Activated naive CD4-positive, alpha-beta T cell treated with anti-CD3 and anti-CD28 coated beads, Interleukin-2, amount 10 ng/mL, durations not matched to agents 7 days and 5 days (primary cell): ENCODE results near the gene ZNF664.

Source experiments
- CTCF ChIA-PET: fragments of 350-600 bp; sonication (Branson Sonifier 250); formaldehyde crosslinking; loops from one replicate; lab custom pipeline; 2021; ENCODE audit warnings: antibody characterized with exemption; lab: Charles Lee
- DNase-seq: peaks from one replicate; pipeline ENCODE4 v3.0.0-alpha.2; 2020
- H3K27ac Mint-ChIP-seq: one replicate; pipeline ENCODE4 v1.8.0; 2021; ENCODE audit warnings: mild to moderate bottlenecking, moderate library complexity, mixed read lengths
- H3K27me3 Mint-ChIP-seq: one replicate; pipeline ENCODE4 v1.8.0; 2021; ENCODE audit warnings: mild to moderate bottlenecking, mixed read lengths
- H3K36me3 Mint-ChIP-seq: one replicate; pipeline ENCODE4 v1.8.0; 2021; ENCODE audit warnings: mixed read lengths
- H3K4me1 Mint-ChIP-seq: one replicate; pipeline ENCODE4 v1.8.0; 2021; ENCODE audit warnings: mixed read lengths
- H3K4me3 Mint-ChIP-seq: one replicate; pipeline ENCODE4 v1.8.0; 2021; ENCODE audit warnings: mild to moderate bottlenecking, moderate library complexity, mixed read lengths
- H3K9me3 Mint-ChIP-seq: one replicate; pipeline ENCODE4 v1.8.0; 2021; ENCODE audit warnings: mixed read lengths

ZNF664 gene

DNA sequence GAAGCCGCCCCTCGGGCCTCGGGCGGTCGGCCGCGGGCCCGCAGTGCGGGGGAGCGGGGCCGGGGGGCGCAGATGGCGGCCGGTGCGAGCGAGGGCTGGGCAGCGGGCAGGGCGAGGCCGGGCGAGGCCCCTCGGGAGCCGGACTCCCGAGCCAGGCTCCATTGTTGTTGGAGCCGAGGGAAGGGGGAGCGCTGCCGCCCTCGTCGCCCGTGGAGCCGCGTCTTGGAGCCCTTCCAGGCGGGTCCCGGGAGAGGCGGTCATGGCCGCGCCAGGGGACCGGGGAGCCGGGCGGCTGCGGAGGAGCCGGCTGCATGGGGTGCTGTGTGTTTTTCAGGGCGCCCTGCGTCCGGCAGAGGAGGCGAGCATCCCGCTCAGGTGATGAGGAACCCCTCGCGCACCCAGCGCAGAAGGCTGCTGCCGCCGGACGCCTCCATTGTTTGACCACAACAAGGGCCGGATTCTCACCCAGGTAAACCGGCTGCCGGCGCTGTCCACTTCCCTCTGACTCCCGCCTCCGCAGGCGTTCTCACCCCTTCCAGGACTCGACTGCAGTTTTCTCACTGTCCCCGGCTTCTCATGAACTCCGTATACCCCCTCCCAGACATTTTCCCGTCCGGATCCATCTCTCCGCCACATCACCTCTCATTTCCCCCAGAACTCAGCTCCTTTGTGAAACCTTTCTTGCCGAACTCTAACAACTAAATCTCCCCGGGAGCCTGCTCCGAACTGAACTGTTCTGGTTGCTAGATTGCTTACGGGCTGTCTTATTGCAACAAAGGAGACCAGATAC is 732 bp downstream of the ZNF664 start:
- peak overlapping the region; percentile 96 for H3K4me3 Mint-ChIP-seq
- H3K9me3 Mint-ChIP-seq, result no peaks in the 10 kb centered on the region
- H3K27ac Mint-ChIP-seq, result peak overlapping the region; percentile 89
- CTCF ChIA-PET, result interaction anchor here (0.9 kb wide), 1 partner anchor 29 kb away, joined by 3 read pairs; no protein-coding TSS in a partner anchor
- peaks cover 27% of the 10 kb centered on the region for H3K4me1 Mint-ChIP-seq
- DNase-seq, result peak; percentile 46
- H3K36me3 Mint-ChIP-seq, result peaks cover 15% of the 10 kb centered on the region
- H3K27me3 Mint-ChIP-seq, result peaks cover 13% of the 10 kb centered on the region

- Mint-ChIP-seq H3K9me3 (no peaks in the 10 kb centered on the region), H3K4me1 (peaks cover 22% of the 10 kb centered on the region), H3K27ac (no peak overlapping the region), H3K4me3 (no peak overlapping the region), H3K36me3 (peaks cover 15% of the 10 kb centered on the region), H3K27me3 (peaks cover 5% of the 10 kb centered on the region)
- CTCF ChIA-PET, result interaction anchor here (1.0 to 1.3 kb wide), 3 partner anchors 11 to 71 kb away, joined by 3 to 6 read pairs (median 4); no protein-coding TSS in a partner anchor
- DNase-seq, result no peak
Observed at GRCh38 chr12:123976227-123976826, 3.3 kb downstream of the ZNF664 start.

GRCh38 chr12:123979566-123979965 is 6.6 kb downstream of the ZNF664 start:
- Mint-ChIP-seq H3K4me3 (no peak overlapping the region), H3K4me1 (peaks cover 14% of the 10 kb centered on the region), H3K27ac (no peak overlapping the region), H3K36me3 (peaks cover 9% of the 10 kb centered on the region), H3K27me3 (no peaks in the 10 kb centered on the region), H3K9me3 (no peaks in the 10 kb centered on the region)
- DNase-seq, result no peak
- CTCF ChIA-PET, result no interaction called here

DNA sequence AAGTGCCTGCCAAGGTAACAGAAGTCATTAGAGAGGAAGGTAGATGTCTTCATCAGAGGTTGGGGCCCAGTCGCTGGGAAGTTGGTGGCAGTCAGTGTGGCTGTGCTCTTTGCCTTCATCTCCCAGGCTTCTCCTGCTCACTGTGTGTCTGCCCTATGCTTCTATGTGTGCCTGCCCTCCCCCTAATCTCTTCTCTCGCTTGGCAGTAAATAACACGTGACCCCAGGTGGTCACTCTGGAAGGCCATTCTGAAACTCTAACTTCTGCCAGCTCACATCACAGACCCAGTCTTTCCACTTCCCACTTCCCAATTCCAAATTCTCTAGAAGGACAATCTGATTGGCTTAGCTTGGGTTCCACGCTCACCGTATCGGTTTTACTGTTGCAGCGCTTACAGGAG is 9.3 kb downstream of the ZNF664 start:
- Mint-ChIP-seq H3K27me3 (no peaks in the 10 kb centered on the region), H3K9me3 (no peaks in the 10 kb centered on the region), H3K4me3 (no peak overlapping the region), H3K27ac (no peak overlapping the region), H3K36me3 (no peaks in the 10 kb centered on the region), H3K4me1 (peaks cover 3% of the 10 kb centered on the region)
- CTCF ChIA-PET, result interaction anchor here (1.4 to 7.4 kb wide), 2 partner anchors 78 to 82 kb away, joined by 5 to 63 read pairs; no protein-coding TSS in a partner anchor
- DNase-seq, result no peak

DNA sequence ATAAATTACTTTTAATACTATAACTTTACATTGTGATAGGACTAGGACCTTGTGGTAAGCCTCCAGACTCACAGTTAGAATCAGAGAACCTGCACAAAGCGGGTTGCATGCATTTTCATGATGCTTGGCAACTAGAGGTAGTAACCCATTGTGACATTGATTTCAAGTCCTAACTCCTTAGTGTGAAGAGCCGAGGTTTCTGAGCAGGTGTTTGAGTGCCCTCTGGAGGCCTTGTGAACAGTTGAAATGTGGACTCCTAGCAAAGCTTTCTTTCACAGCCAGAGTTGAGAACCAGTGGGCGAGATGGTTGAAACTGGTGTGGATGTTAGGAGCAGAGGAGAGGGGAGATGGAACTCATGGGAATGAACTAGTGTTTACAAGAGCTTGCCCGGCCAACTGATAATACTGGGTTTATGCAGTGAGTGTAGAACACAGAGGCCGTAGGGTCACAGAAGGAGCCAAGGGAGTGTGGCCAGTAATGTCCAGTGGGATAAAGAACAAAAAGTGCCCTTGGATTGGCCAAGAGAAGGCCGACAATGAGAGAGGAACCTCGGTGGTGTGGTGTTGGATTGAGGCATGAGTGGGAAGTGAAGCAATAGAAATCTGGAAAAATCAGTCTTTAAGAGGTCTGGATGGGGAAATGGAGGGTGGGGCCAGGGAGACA is 10.9 kb downstream of the ZNF664 start:
- Mint-ChIP-seq H3K27me3 (no peaks in the 10 kb centered on the region), H3K4me1 (peaks cover 3% of the 10 kb centered on the region), H3K9me3 (no peaks in the 10 kb centered on the region), H3K36me3 (peaks cover 9% of the 10 kb centered on the region), H3K4me3 (no peak overlapping the region), H3K27ac (no peak overlapping the region)
- peak; percentile 67 for DNase-seq
- CTCF ChIA-PET, result interaction anchor here (0.7 to 7.4 kb wide), 9 partner anchors 12 to 240 kb away, joined by 3 to 63 read pairs (median 3); no protein-coding TSS in a partner anchor

DNA sequence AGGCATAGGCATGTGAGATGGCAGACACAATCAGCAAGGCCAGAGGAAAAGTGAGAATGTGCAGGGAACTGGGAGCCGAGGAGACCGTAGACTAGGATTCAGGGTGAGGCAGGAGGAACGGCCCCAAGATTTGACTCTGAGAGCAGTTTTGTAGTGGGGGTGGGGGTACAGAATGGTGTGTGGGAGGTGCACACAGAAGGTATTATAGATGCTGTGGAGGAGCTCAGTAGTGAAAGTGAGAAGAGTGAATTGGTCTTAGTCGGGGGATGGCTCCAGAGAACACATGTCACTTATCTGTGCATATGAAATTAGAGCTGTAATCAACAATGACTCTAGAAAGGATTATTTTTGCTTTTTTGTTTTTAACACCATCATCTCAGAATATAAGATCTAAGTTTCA is 11.9 kb downstream of the ZNF664 start:
- CTCF ChIA-PET, result interaction anchor here (0.9 to 7.4 kb wide), 4 partner anchors 17 to 135 kb away, joined by 3 to 63 read pairs (median 9); no protein-coding TSS in a partner anchor
- no peak overlapping the region for H3K27ac Mint-ChIP-seq

DNA sequence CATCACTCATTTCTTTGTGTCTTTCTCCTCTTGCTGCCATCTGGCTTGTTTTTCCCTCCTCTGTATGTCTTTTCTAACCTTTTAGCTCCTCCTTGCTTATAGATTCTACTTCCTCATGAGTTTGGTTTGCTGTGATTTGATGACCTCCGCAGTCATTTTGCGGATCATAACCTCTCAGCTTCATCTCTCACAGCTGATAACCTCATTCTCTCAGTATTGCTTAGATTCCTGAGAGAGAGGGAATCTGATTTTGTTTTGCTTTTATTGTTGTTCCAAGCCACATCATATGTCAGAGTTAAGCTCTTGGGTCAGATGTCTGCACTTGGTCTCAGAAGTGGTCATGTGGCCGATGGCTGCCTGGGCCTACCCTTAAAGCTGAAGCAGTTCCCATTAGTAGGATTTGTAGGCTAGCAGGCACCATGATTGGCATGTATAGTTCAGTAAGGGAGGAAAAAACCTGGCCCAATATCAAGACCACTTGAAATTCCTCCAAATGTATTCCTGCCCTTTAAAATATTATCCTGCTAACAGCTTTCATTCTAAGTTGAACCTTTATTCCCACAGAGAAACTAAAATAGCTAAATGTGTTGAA is 13.5 kb downstream of the ZNF664 start:
- peaks cover 17% of the 10 kb centered on the region for H3K36me3 Mint-ChIP-seq
- DNase-seq, result no peak
- no peak overlapping the region for H3K27ac Mint-ChIP-seq
- CTCF ChIA-PET, result interaction anchor here (0.9 to 7.4 kb wide), 7 partner anchors 10 to 82 kb away, joined by 3 to 63 read pairs (median 4); no protein-coding TSS in a partner anchor
- H3K4me3 Mint-ChIP-seq, result no peak overlapping the region
- H3K27me3 Mint-ChIP-seq, result no peaks in the 10 kb centered on the region
- H3K4me1 Mint-ChIP-seq, result peaks cover 13% of the 10 kb centered on the region
- H3K9me3 Mint-ChIP-seq, result no peaks in the 10 kb centered on the region

More for the DNA sequence above, 11.9 kb downstream of the ZNF664 start:
- H3K4me3 Mint-ChIP-seq, result no peak overlapping the region
- peaks cover 13% of the 10 kb centered on the region for H3K36me3 Mint-ChIP-seq
- H3K9me3 Mint-ChIP-seq, result no peaks in the 10 kb centered on the region
- no peak for DNase-seq
- peaks cover 5% of the 10 kb centered on the region for H3K4me1 Mint-ChIP-seq
- H3K27me3 Mint-ChIP-seq, result no peaks in the 10 kb centered on the region

DNA sequence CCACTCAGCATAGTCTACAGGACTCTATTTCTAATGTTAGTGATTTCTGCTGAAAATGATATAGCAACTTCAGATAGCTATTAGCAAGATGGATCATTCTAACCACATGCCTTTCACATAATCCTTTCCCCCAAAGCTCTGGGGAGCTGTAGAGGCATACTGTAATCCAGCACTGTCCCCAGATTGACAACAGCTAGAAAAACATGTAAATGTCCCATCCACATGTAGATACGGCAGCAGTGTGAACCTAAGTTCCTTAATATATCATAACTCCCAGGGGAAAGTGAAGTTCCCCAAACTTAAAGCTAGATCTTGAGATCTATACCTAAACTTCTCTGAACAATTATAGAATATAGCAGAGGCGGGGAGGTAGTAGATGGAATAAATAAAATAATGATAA is 14.0 kb downstream of the ZNF664 start:
- H3K27me3 Mint-ChIP-seq, result no peaks in the 10 kb centered on the region
- no peak overlapping the region for H3K4me3 Mint-ChIP-seq
- H3K27ac Mint-ChIP-seq, result no peak overlapping the region
- CTCF ChIA-PET, result interaction anchor here (0.9 to 7.4 kb wide), 10 partner anchors 10 to 82 kb away, joined by 3 to 63 read pairs (median 4); no protein-coding TSS in a partner anchor
- no peak for DNase-seq
- peaks cover 13% of the 10 kb centered on the region for H3K4me1 Mint-ChIP-seq
- no peaks in the 10 kb centered on the region for H3K9me3 Mint-ChIP-seq
- peaks cover 20% of the 10 kb centered on the region for H3K36me3 Mint-ChIP-seq

GRCh38 chr12:123989168-123989567 is 16.2 kb downstream of the ZNF664 start:
- no peak overlapping the region for H3K27ac Mint-ChIP-seq
- no peak overlapping the region for H3K4me3 Mint-ChIP-seq
- peaks cover 10% of the 10 kb centered on the region for H3K4me1 Mint-ChIP-seq
- CTCF ChIA-PET, result no interaction called here
- DNase-seq, result no peak
- H3K27me3 Mint-ChIP-seq, result no peaks in the 10 kb centered on the region
- peaks cover 22% of the 10 kb centered on the region for H3K36me3 Mint-ChIP-seq
- no peaks in the 10 kb centered on the region for H3K9me3 Mint-ChIP-seq

- Mint-ChIP-seq H3K27me3 (no peaks in the 10 kb centered on the region), H3K4me3 (no peak overlapping the region), H3K4me1 (peaks cover 12% of the 10 kb centered on the region), H3K36me3 (peaks cover 22% of the 10 kb centered on the region), H3K9me3 (no peaks in the 10 kb centered on the region), H3K27ac (no peak overlapping the region)
- DNase-seq, result no peak
- CTCF ChIA-PET, result interaction anchor here (0.7 kb wide), 1 partner anchor 30 kb away, joined by 3 read pairs; no protein-coding TSS in a partner anchor
Observed at GRCh38 chr12:123989753-123990152, 16.7 kb downstream of the ZNF664 start.

- no peaks in the 10 kb centered on the region for H3K27me3 Mint-ChIP-seq
- H3K4me1 Mint-ChIP-seq, result peaks cover 14% of the 10 kb centered on the region
- no peak for DNase-seq
- CTCF ChIA-PET, result interaction anchor here (0.7 to 1.2 kb wide), 2 partner anchors 14 to 30 kb away, joined by 3 read pairs; no protein-coding TSS in a partner anchor
- H3K4me3 Mint-ChIP-seq, result no peak overlapping the region
- no peak overlapping the region for H3K27ac Mint-ChIP-seq
- no peaks in the 10 kb centered on the region for H3K9me3 Mint-ChIP-seq
- H3K36me3 Mint-ChIP-seq, result peaks cover 22% of the 10 kb centered on the region
Observed at GRCh38 chr12:123990511-123990910, 17.5 kb downstream of the ZNF664 start.

DNA sequence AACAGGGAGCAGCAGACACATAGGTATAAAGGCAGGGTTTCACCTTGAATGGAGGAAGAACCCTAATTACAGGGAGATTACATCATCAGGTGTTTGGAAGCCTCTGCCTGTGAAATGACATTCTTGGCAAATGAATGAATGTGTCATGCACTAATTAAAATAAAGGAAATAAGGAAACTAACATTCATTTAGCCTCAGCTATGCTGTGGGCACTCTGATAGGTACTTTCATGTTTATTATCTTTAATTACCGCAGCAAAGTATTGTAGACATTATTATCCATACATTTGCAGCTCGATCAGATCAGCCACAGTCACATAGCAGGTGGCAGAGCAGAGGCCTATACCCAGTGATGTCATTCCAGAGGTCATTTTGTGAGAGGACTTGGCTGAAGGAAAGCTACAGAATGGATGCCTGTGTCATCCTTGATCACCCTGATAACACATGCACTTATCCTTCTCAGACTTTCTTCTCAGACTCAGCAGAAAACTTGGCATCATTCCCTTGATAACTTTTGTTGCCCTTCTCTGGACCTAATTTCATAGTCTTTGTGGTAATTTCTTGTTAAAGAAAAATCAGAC is 18.4 kb downstream of the ZNF664 start:
- peaks cover 26% of the 10 kb centered on the region for H3K36me3 Mint-ChIP-seq

GRCh38 chr12:123992118-123992825 is 19.3 kb downstream of the ZNF664 start:
- Mint-ChIP-seq H3K27ac (no peak overlapping the region), H3K4me3 (no peak overlapping the region), H3K9me3 (no peaks in the 10 kb centered on the region), H3K4me1 (peaks cover 26% of the 10 kb centered on the region), H3K36me3 (peaks cover 26% of the 10 kb centered on the region), H3K27me3 (no peaks in the 10 kb centered on the region)
- CTCF ChIA-PET, result interaction anchor here (0.9 kb wide), 1 partner anchor 87 kb away, joined by 3 read pairs; no protein-coding TSS in a partner anchor
- DNase-seq, result no peak

More for the DNA sequence above, 18.4 kb downstream of the ZNF664 start:
- Mint-ChIP-seq H3K27me3 (no peaks in the 10 kb centered on the region), H3K9me3 (no peaks in the 10 kb centered on the region), H3K4me1 (peaks cover 20% of the 10 kb centered on the region), H3K27ac (no peak overlapping the region), H3K4me3 (no peak overlapping the region)
- CTCF ChIA-PET, result interaction anchor here (0.9 to 1.2 kb wide), 2 partner anchors 13 to 86 kb away, joined by 3 read pairs; no protein-coding TSS in a partner anchor
- DNase-seq, result no peak
